ENCODE measurements around the gene MACO1.

The MACO1 gene

GRCh38 chr1:25513666-25514065, 83.0 kb downstream of the MACO1 start:
- H3K4me2 ChIP-seq (ENCODE audit: low read length) = no peak overlapping the region
- no peaks in the 10 kb centered on the region for H3K79me2 ChIP-seq
- H3K27me3 ChIP-seq (ENCODE audit: control insufficient read depth, insufficient read depth, low read length) = no peaks in the 10 kb centered on the region
- H3K9me3 ChIP-seq (ENCODE audit: control insufficient read depth, low read length) = no peaks in the 10 kb centered on the region
- no peak for TF ChIP-seq CTCF (IDR thresholded peaks at IDR 0.05)
- H3K9ac ChIP-seq = no peak overlapping the region
- H3K36me3 ChIP-seq (ENCODE audit: control insufficient read depth, insufficient read depth, low read length) = no peaks in the 10 kb centered on the region
- H3K4me3 ChIP-seq (ENCODE audit: low read depth, low read length) = no peak overlapping the region
- H2AFZ ChIP-seq = no peak overlapping the region
- H3K27ac ChIP-seq = no peak overlapping the region
- no peaks in the 10 kb centered on the region for H3K4me1 ChIP-seq

GRCh38 chr1:25515033-25515432, 84.3 kb downstream of the MACO1 start:
- Histone ChIP-seq H3K4me3 (ENCODE audit: low read depth, low read length) (no peak overlapping the region), H3K4me1 (no peaks in the 10 kb centered on the region), H3K27me3 (ENCODE audit: control insufficient read depth, insufficient read depth, low read length) (no peaks in the 10 kb centered on the region), H2AFZ (no peak overlapping the region), H3K9ac (no peak overlapping the region), H3K79me2 (no peaks in the 10 kb centered on the region), H3K4me2 (ENCODE audit: low read length) (no peak overlapping the region), H3K9me3 (ENCODE audit: control insufficient read depth, low read length) (no peaks in the 10 kb centered on the region), H3K27ac (no peak overlapping the region), H3K36me3 (ENCODE audit: control insufficient read depth, insufficient read depth, low read length) (no peaks in the 10 kb centered on the region)
- no peak for TF ChIP-seq CTCF (IDR thresholded peaks at IDR 0.05)

GRCh38 chr1:25516686-25517085, 86.0 kb downstream of the MACO1 start:
- Histone ChIP-seq H3K4me1 (no peaks in the 10 kb centered on the region), H3K27ac (no peak overlapping the region), H3K27me3 (ENCODE audit: control insufficient read depth, insufficient read depth, low read length) (no peaks in the 10 kb centered on the region), H3K79me2 (no peaks in the 10 kb centered on the region), H3K36me3 (ENCODE audit: control insufficient read depth, insufficient read depth, low read length) (no peaks in the 10 kb centered on the region), H3K4me2 (ENCODE audit: low read length) (no peak overlapping the region), H3K9me3 (ENCODE audit: control insufficient read depth, low read length) (no peaks in the 10 kb centered on the region), H2AFZ (no peak overlapping the region), H3K9ac (no peak overlapping the region), H3K4me3 (ENCODE audit: low read depth, low read length) (no peak overlapping the region)
- TF ChIP-seq CTCF (IDR thresholded peaks at IDR 0.05) = no peak

GRCh38 chr1:25517476-25518394, 87.0 kb downstream of the MACO1 start:
- H3K36me3 ChIP-seq (ENCODE audit: control insufficient read depth, insufficient read depth, low read length) = no peaks in the 10 kb centered on the region
- H3K4me2 ChIP-seq (ENCODE audit: low read length) = no peak overlapping the region
- H3K9me3 ChIP-seq (ENCODE audit: control insufficient read depth, low read length) = no peaks in the 10 kb centered on the region
- H3K9ac ChIP-seq = no peak overlapping the region
- no peaks in the 10 kb centered on the region for H3K79me2 ChIP-seq
- no peak overlapping the region for H3K27ac ChIP-seq
- TF ChIP-seq CTCF (IDR thresholded peaks at IDR 0.05) = no peak
- H3K4me3 ChIP-seq (ENCODE audit: low read depth, low read length) = no peak overlapping the region
- H3K4me1 ChIP-seq = no peaks in the 10 kb centered on the region
- no peak overlapping the region for H2AFZ ChIP-seq
- no peaks in the 10 kb centered on the region for H3K27me3 ChIP-seq (ENCODE audit: control insufficient read depth, insufficient read depth, low read length)

- no peaks in the 10 kb centered on the region for H3K4me1 ChIP-seq
- no peak overlapping the region for H3K27ac ChIP-seq
- H3K36me3 ChIP-seq (ENCODE audit: control insufficient read depth, insufficient read depth, low read length) = no peaks in the 10 kb centered on the region
- no peak overlapping the region for H2AFZ ChIP-seq
- no peak overlapping the region for H3K4me3 ChIP-seq (ENCODE audit: low read depth, low read length)
- no peak overlapping the region for H3K4me2 ChIP-seq (ENCODE audit: low read length)
- H3K79me2 ChIP-seq = no peaks in the 10 kb centered on the region
- no peaks in the 10 kb centered on the region for H3K27me3 ChIP-seq (ENCODE audit: control insufficient read depth, insufficient read depth, low read length)
- no peak for TF ChIP-seq CTCF (IDR thresholded peaks at IDR 0.05)
- no peaks in the 10 kb centered on the region for H3K9me3 ChIP-seq (ENCODE audit: control insufficient read depth, low read length)
- H3K9ac ChIP-seq = no peak overlapping the region
Observed at GRCh38 chr1:25519624-25520023, 88.9 kb downstream of the MACO1 start.

All from parathyroid adenoma (tissue), 2 donors.